ENCODE results near the gene HMX1.

DNA sequence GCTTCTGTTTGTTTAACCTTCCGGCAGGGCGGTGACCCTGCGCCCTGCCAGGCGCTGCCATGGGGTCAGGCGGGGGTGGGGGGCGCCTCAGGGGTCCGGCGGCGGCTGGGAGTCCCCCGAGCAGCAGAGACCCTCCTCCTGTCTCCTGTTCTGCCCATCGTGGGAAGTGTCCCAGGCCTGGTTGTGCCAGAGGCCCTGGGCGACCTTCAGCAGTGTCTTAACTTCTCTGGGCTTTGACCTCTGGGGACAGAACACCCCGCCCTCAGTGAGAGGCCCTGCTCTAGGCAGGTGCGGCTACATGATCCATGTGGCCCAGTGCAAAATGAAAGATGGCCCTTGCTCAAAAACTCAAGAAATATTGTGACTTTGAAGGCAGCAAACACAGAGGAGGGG lies 22.8 kb upstream of the HMX1 start:
- TF ChIP-seq, protein P1, sequence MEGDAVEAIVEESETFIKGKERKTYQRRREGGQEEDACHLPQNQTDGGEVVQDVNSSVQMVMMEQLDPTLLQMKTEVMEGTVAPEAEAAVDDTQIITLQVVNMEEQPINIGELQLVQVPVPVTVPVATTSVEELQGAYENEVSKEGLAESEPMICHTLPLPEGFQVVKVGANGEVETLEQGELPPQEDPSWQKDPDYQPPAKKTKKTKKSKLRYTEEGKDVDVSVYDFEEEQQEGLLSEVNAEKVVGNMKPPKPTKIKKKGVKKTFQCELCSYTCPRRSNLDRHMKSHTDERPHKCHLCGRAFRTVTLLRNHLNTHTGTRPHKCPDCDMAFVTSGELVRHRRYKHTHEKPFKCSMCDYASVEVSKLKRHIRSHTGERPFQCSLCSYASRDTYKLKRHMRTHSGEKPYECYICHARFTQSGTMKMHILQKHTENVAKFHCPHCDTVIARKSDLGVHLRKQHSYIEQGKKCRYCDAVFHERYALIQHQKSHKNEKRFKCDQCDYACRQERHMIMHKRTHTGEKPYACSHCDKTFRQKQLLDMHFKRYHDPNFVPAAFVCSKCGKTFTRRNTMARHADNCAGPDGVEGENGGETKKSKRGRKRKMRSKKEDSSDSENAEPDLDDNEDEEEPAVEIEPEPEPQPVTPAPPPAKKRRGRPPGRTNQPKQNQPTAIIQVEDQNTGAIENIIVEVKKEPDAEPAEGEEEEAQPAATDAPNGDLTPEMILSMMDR (IDR thresholded peaks at IDR 0.05; ENCODE audit: poor library complexity): no peak
- TF ChIP-seq EZH2 (IDR thresholded peaks at IDR 0.05; ENCODE audit: borderline replicate concordance): no peak

Measured in hepatocyte (in vitro differentiated cells).